ENCODE results near the gene GSPT1.
"Not testable (repeated sequence)": the region's sequence is repeated elsewhere in the genome, so short reads cannot be mapped to it uniquely, and the experiment has no call there.

- not testable (repeated sequence) for TF ChIP-seq CTCF, POLR2AphosphoS5, POLR2A (IDR thresholded peaks at IDR 0.05)
These were observed 11.6 kb upstream of the GSPT1 start for GRCh38 chr16:11927350-11927749.

All from prostate gland (tissue), 2 donors.